T-cell (primary cell): ENCODE measurements around the gene CFLAR. TPM values are rescaled to one million over a fixed set of nuclear protein-coding genes. Genes with fewer than 3 reads are reported as not detected.

ENCODE experiments used
- ATAC-seq, 4 experiments: fragments of 200-7000 bp in 3 of 4; fragments of 150-1000 bp in 1 of 4; cut with Tn5 transposase; replicated peaks in 1 of 4; 1 replicate in 3 of 4; 2 replicates in 1 of 4; pipeline ENCODE4 v1.10.0; 2021; ENCODE audit warnings: moderate library complexity in 3 of 4, mild to moderate bottlenecking in 2 of 4, moderate number of reproducible peaks in 1 of 4
- CTCF ChIA-PET, 2 donors: fragments of 300-600 bp; sonication (Branson Sonifier 250); formaldehyde crosslinking; loops; one replicate each; lab custom pipeline; 2022; ENCODE audit warnings: antibody characterized with exemption in 2 of 2; lab: Charles Lee
- POLR2A ChIA-PET, 2 donors: fragments of 300-600 bp; sonication (Branson Sonifier 250); formaldehyde crosslinking; loops; one replicate each; lab custom pipeline; 2022; ENCODE audit warnings: antibody characterized with exemption in 2 of 2; lab: Charles Lee
- DNase-seq, 35 experiments: peaks; one replicate each; pipeline versions ENCODE4 v3.0.0 to v3.0.0-alpha.2; 2013 to 2023
- H3K27ac ChIP-seq: one replicate; pipeline ENCODE4 v1.5.1; 2013; ENCODE audit warnings: low read length
- H3K27me3 ChIP-seq, 2 experiments: replicated peaks in 1 of 2; 1 replicate in 1 of 2; 2 replicates in 1 of 2; pipeline versions ENCODE4 v1.6.1 to v1.7.0; 2013; ENCODE audit warnings: low read length in 1 of 2, mixed read lengths in 1 of 2; ENCODE audit not compliant: control insufficient read depth in 2 of 2, insufficient read depth in 2 of 2; ENCODE audit errors: extremely low read depth in 1 of 2
- H3K36me3 ChIP-seq, 2 donors: 1 replicate in 1 of 2; 2 replicates in 1 of 2; pipeline versions ENCODE4 v1.6.1 to v1.7.0; 2013; ENCODE audit warnings: low read length in 1 of 2; ENCODE audit not compliant: control insufficient read depth in 2 of 2, insufficient read depth in 1 of 2; ENCODE audit errors: extremely low read depth in 1 of 2
- H3K4me1 ChIP-seq, 2 experiments: 1 replicate in 1 of 2; 2 replicates in 1 of 2; pipeline versions ENCODE4 v1.6.1 to v1.7.0; 2013; ENCODE audit warnings: low read length in 2 of 2, mixed read lengths in 1 of 2; ENCODE audit not compliant: insufficient read depth in 2 of 2, control insufficient read depth in 1 of 2; ENCODE audit errors: extremely low read depth in 1 of 2
- H3K4me3 ChIP-seq, 2 donors: 1 replicate in 1 of 2; 2 replicates in 1 of 2; pipeline versions ENCODE4 v1.5.1 to v1.7.0; 2013; ENCODE audit warnings: mild to moderate bottlenecking in 2 of 2, low read length in 1 of 2, moderate library complexity in 1 of 2; ENCODE audit not compliant: control insufficient read depth in 1 of 2; ENCODE audit errors: extremely low read depth in 1 of 2
- H3K9me3 ChIP-seq: 2 replicates; pipeline ENCODE4 v1.7.0; 2013
- H3K27ac Mint-ChIP-seq, 2 donors: one replicate each; pipeline ENCODE4 v1.8.0; 2020 to 2021; ENCODE audit warnings: mild to moderate bottlenecking in 2 of 2, mixed read lengths in 2 of 2
- H3K27me3 Mint-ChIP-seq, 2 donors: one replicate each; pipeline ENCODE4 v1.8.0; 2021 to 2022; ENCODE audit warnings: mixed read lengths in 2 of 2
- H3K36me3 Mint-ChIP-seq: one replicate; pipeline ENCODE4 v1.8.0; 2021; ENCODE audit warnings: mixed read lengths
- H3K4me1 Mint-ChIP-seq, 3 donors: one replicate each; pipeline ENCODE4 v1.8.0; 2020 to 2022; ENCODE audit warnings: mixed read lengths in 3 of 3, mild to moderate bottlenecking in 1 of 3
- H3K4me3 Mint-ChIP-seq, 3 donors: one replicate each; pipeline ENCODE4 v1.8.0; 2020 to 2022; ENCODE audit warnings: mild to moderate bottlenecking in 3 of 3, mixed read lengths in 3 of 3, moderate library complexity in 3 of 3
- H3K9me3 Mint-ChIP-seq, 3 donors: one replicate each; pipeline ENCODE4 v1.8.0; 2020 to 2022; ENCODE audit warnings: mixed read lengths in 3 of 3
- WGBS: methylation state at CpG from one replicate; pipeline ENCODE4 v1.1.5; 2013; ENCODE audit warnings: missing lambda C conversion rate; ENCODE audit not compliant: insufficient coverage; 5-methylcytosine and 5-hydroxymethylcytosine counted together
- total RNA-seq, 35 experiments: library from RNA in 6 of 35; stranded (reverse) in 6 of 35; fragments of 120-200 nt in 1 of 35; gene quantifications; one replicate each; pipeline versions ENCODE4 v1.2.1 to v1.2.4 and lab custom pipeline; 2013 to 2026

Gene CFLAR
- total RNA-seq, 5 donors from 2014 or later (not counting 1 experiment from before 2014, with no cell fraction given), result 188 to 217 (median 208) TPM

- no peak for DNase-seq
- H3K27ac ChIP-seq, result no peak overlapping the region
- Mint-ChIP-seq H3K27me3 (no peaks in the 10 kb centered on the region), H3K4me1 (peaks cover 0 to 5% (median 3%) of the 10 kb centered on the region in 3 donors), H3K27ac (no peak overlapping the region), H3K36me3 (peaks cover 10% of the 10 kb centered on the region), H3K4me3 (no peak overlapping the region), H3K9me3 (no peaks in the 10 kb centered on the region)
- POLR2A ChIA-PET, result interaction anchor here (0.6 to 0.7 kb wide), 3 partner anchors 9 to 147 kb away, joined by 3 to 5 read pairs (median 3); no protein-coding TSS in a partner anchor
- no peaks in the 10 kb centered on the region for H3K36me3 ChIP-seq
- CTCF ChIA-PET, result interaction anchor here in 1 of 2 donors (0.5 to 1.1 kb wide), 2 partner anchors 15 to 113 kb away, joined by 3 to 4 read pairs; no protein-coding TSS in a partner anchor
- H3K4me3 ChIP-seq, result no peak overlapping the region
- ATAC-seq, result no peak
- H3K9me3 ChIP-seq, result no peaks in the 10 kb centered on the region
- no peaks in the 10 kb centered on the region for H3K27me3 ChIP-seq
- H3K4me1 ChIP-seq, result no peaks in the 10 kb centered on the region
- WGBS, result 100% methylated on average over 2 of the region's 2 CpGs
These were observed 8.3 kb upstream of the CFLAR start for GRCh38 chr2:201107624-201108023.

DNA sequence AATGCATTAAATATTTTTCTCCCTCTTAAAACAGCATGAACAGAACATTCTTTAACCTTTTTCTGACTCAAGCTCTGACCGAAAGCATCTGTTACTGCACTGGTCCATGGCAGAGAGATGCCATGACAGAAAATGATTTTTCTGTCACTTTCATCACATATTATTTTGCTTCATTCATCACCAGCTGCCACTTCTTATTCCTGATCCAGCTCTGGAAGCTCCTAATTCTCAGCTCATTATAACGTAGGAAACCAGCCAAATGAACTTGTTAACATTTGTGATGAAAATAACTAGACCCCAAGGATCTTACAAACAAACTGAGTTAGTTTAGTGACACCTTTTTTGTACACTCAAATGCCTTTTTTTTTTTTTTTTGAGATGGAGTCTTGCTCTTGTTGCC lies 7.6 kb upstream of the CFLAR start:
- H3K27ac Mint-ChIP-seq, result no peak overlapping the region
- H3K36me3 Mint-ChIP-seq, result peaks cover 10% of the 10 kb centered on the region
- no peaks in the 10 kb centered on the region for H3K36me3 ChIP-seq
- H3K27me3 ChIP-seq, result no peaks in the 10 kb centered on the region
- H3K27ac ChIP-seq, result no peak overlapping the region
- H3K9me3 Mint-ChIP-seq, result no peaks in the 10 kb centered on the region
- WGBS, result 100% methylated on average over 2 of the region's 2 CpGs
- H3K4me3 Mint-ChIP-seq, result no peak overlapping the region
- peaks cover 0 to 6% (median 5%) of the 10 kb centered on the region in 3 donors for H3K4me1 Mint-ChIP-seq
- no peak overlapping the region for H3K4me3 ChIP-seq
- no peaks in the 10 kb centered on the region for H3K27me3 Mint-ChIP-seq
- ChIA-PET POLR2A (interaction anchor here (0.6 to 0.7 kb wide), 3 partner anchors 8 to 21 kb away, joined by 3 to 10 read pairs (median 3); no protein-coding TSS in a partner anchor), CTCF (interaction anchor here (0.7 to 1.1 kb wide), 4 partner anchors 14 to 240 kb away, joined by 4 to 5 read pairs (median 4); no protein-coding TSS in a partner anchor)
- DNase-seq, result no peak
- H3K4me1 ChIP-seq, result peaks cover 0 to 1% of the 10 kb centered on the region in 2 experiments
- no peak for ATAC-seq
- no peaks in the 10 kb centered on the region for H3K9me3 ChIP-seq

- peaks cover 10% of the 10 kb centered on the region for H3K36me3 Mint-ChIP-seq
- Histone ChIP-seq H3K9me3 (no peaks in the 10 kb centered on the region), H3K4me1 (peaks cover 0 to 7% of the 10 kb centered on the region in 2 experiments), H3K36me3 (no peaks in the 10 kb centered on the region), H3K4me3 (no peak overlapping the region), H3K27me3 (no peaks in the 10 kb centered on the region), H3K27ac (no peak overlapping the region)
- H3K4me1 Mint-ChIP-seq, result peaks cover under 1 to 12% (median 10%) of the 10 kb centered on the region in 3 donors
- H3K27me3 Mint-ChIP-seq, result no peaks in the 10 kb centered on the region
- no peaks in the 10 kb centered on the region for H3K9me3 Mint-ChIP-seq
- DNase-seq, result no peak
- 94% methylated on average over 2 of the region's 4 CpGs for WGBS
- H3K27ac Mint-ChIP-seq, result no peak overlapping the region
- H3K4me3 Mint-ChIP-seq, result no peak overlapping the region
- no peak for ATAC-seq
- CTCF ChIA-PET, result no interaction called here
- POLR2A ChIA-PET, result interaction anchor here in 1 of 2 donors (0.6 kb wide), 1 partner anchor 149 kb away, joined by 3 read pairs; no protein-coding TSS in a partner anchor
These were observed 6.8 kb upstream of the CFLAR start for GRCh38 chr2:201109186-201109585.

- Mint-ChIP-seq H3K27ac (no peak overlapping the region), H3K27me3 (no peaks in the 10 kb centered on the region), H3K4me1 (peaks cover 15 to 25% (median 23%) of the 10 kb centered on the region in 3 donors), H3K4me3 (no peak overlapping the region), H3K9me3 (no peaks in the 10 kb centered on the region), H3K36me3 (peaks cover 10% of the 10 kb centered on the region)
- Histone ChIP-seq H3K9me3 (no peaks in the 10 kb centered on the region), H3K36me3 (no peaks in the 10 kb centered on the region), H3K4me3 (no peak overlapping the region), H3K27me3 (no peaks in the 10 kb centered on the region), H3K4me1 (peaks cover 0 to 21% of the 10 kb centered on the region in 2 experiments), H3K27ac (no peak overlapping the region)
- ATAC-seq (no peak), DNase-seq (no peak)
- POLR2A ChIA-PET, result interaction anchor here in 1 of 2 donors (0.7 to 1.0 kb wide), 2 partner anchors 154 to 249 kb away, joined by 3 to 4 read pairs; no protein-coding TSS in a partner anchor
- CTCF ChIA-PET, result interaction anchor here in 1 of 2 donors (0.5 kb wide), 1 partner anchor 146 kb away, joined by 3 read pairs; no protein-coding TSS in a partner anchor
These were observed 5.3 kb upstream of the CFLAR start for GRCh38 chr2:201110615-201111014.

DNA sequence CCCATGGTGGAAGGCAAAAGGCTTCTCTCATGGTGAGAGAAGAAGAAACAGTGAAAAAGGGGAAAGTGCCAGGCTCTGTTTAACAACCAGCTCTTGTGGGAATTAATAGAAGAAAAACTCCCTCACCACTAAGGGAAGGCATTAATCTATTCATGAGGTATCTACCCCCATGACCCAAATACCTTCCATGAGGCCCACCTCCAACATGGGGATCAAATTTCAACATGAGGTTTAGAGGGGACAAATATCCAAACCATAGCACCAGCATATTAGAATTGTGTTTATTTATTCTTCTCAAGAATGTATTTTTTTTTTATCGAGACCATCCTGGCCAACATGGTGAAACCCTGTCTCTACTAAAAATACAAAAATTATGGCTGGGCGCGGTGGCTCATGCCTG lies 4.9 kb upstream of the CFLAR start:
- ATAC-seq (no peak), DNase-seq (no peak)
- Histone ChIP-seq H3K9me3 (no peaks in the 10 kb centered on the region), H3K4me1 (peaks cover 0 to 23% of the 10 kb centered on the region in 2 experiments), H3K36me3 (no peaks in the 10 kb centered on the region), H3K27me3 (no peaks in the 10 kb centered on the region), H3K27ac (no peak overlapping the region), H3K4me3 (no peak overlapping the region)
- ChIA-PET CTCF (interaction anchor here (0.5 to 0.7 kb wide), 2 partner anchors 33 to 147 kb away, joined by 3 to 6 read pairs; no protein-coding TSS in a partner anchor), POLR2A (interaction anchor here in 1 of 2 donors (1.0 kb wide), 1 partner anchor 250 kb away, joined by 4 read pairs; no protein-coding TSS in a partner anchor)
- peaks cover 6% of the 10 kb centered on the region for H3K36me3 Mint-ChIP-seq
- H3K4me1 Mint-ChIP-seq, result peaks cover 19 to 26% (median 25%) of the 10 kb centered on the region in 3 donors
- H3K4me3 Mint-ChIP-seq, result no peak overlapping the region
- H3K27me3 Mint-ChIP-seq, result no peaks in the 10 kb centered on the region
- H3K9me3 Mint-ChIP-seq, result no peaks in the 10 kb centered on the region
- no peak overlapping the region for H3K27ac Mint-ChIP-seq
- WGBS, result no CpG with 5 or more reads among the region's 3 CpGs

DNA sequence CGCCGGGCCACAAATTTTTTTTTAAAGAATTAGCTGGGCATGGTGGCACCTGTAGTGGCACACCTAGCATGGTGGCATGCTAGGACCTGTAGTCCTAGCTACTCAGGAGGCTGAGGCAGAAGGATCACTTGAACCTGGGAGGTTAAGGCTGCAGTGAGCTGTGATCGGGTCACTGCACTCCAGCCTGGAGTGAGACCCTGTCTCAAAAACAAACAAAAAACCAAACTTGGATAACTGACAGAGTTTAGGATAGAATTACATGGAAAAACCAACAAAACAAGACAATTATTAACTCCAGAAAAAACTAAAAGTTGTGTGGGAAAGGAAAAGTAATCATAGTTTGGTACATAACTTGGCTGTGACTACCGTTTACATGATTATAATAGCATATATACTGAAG lies 1.6 kb upstream of the CFLAR start:
- Mint-ChIP-seq H3K27ac (peak overlapping the region; percentile 99), H3K4me1 (peaks cover 29 to 42% (median 32%) of the 10 kb centered on the region in 3 donors), H3K4me3 (peak overlapping the region; percentile 97 to 98 (median 98)), H3K9me3 (no peaks in the 10 kb centered on the region), H3K36me3 (no peaks in the 10 kb centered on the region), H3K27me3 (no peaks in the 10 kb centered on the region)
- no peak for DNase-seq
- WGBS, result 100% methylated on average over 2 of the region's 4 CpGs
- no peak for ATAC-seq
- no peaks in the 10 kb centered on the region for H3K9me3 ChIP-seq
- peaks cover 2 to 36% of the 10 kb centered on the region in 2 experiments for H3K4me1 ChIP-seq
- H3K4me3 ChIP-seq, result no peak overlapping the region
- ChIA-PET POLR2A (interaction anchor here in 1 of 2 donors (1.0 to 2.6 kb wide), 2 partner anchors 225 to 250 kb away, joined by 3 to 8 read pairs; partner anchors contain the start of genes CLK1, NIF3L1 and PPIL3), CTCF (interaction anchor here (0.7 to 2.3 kb wide), 2 partner anchors 44 to 155 kb away, joined by 4 to 15 read pairs; no protein-coding TSS in a partner anchor)
- H3K36me3 ChIP-seq, result no peaks in the 10 kb centered on the region
- H3K27ac ChIP-seq, result no peak overlapping the region
- H3K27me3 ChIP-seq, result no peaks in the 10 kb centered on the region
